Psoas muscle (tissue), 8 donors: Measurements from ENCODE around the gene ACER2. TPM values are rescaled to one million over a fixed set of nuclear protein-coding genes. Genes with fewer than 3 reads are reported as not detected.

Experiments
- ATAC-seq, 4 donors: fragments of 200-7000 bp; cut with Tn5 transposase; one replicate each; pipeline ENCODE4 v1.9.1; 2020; ENCODE audit warnings: moderate library complexity in 3 of 4, mild to moderate bottlenecking in 2 of 4
- DNase-seq, 2 donors: peaks; one replicate each; pipeline ENCODE4 v3.0.0-alpha.2; 2020
- H3K27ac ChIP-seq: fragments of 200-600 bp; one replicate; pipeline ENCODE4 v1.8.0; 2022
- H3K27me3 ChIP-seq, 3 donors: fragments of 200-600 bp in 1 of 3; one replicate each; pipeline versions ENCODE4 v1.6.1 to v1.8.0; 2013 to 2022; ENCODE audit warnings: low read length in 2 of 3, mild to moderate bottlenecking in 2 of 3, moderate library complexity in 1 of 3; ENCODE audit not compliant: insufficient read depth in 3 of 3
- H3K36me3 ChIP-seq, 2 donors: fragments of 200-600 bp in 1 of 2; one replicate each; pipeline versions ENCODE4 v1.6.1 to v1.8.0; 2013 to 2022; ENCODE audit warnings: low read depth in 1 of 2, mild to moderate bottlenecking in 1 of 2, moderate library complexity in 1 of 2; ENCODE audit not compliant: insufficient read depth in 1 of 2
- H3K4me1 ChIP-seq: fragments of 200-600 bp; one replicate; pipeline ENCODE4 v1.8.0; 2022
- H3K4me3 ChIP-seq: fragments of 200-600 bp; one replicate; pipeline ENCODE4 v1.8.0; 2022; ENCODE audit warnings: mild to moderate bottlenecking
- H3K9me3 ChIP-seq: fragments of 200-600 bp; one replicate; pipeline ENCODE4 v1.8.0; 2022
- WGBS, 3 donors: extraction: QIAGEN DNeasy Blood & Tissue Kit; methylation state at CpG; one replicate each; pipeline versions ENCODE4 v1.1.6 to v1.1.7; 2013; 5-methylcytosine and 5-hydroxymethylcytosine counted together
- intact Hi-C, 2 donors: fragments of 100-400 bp; cut with DNase I; formaldehyde crosslinking; loops; one replicate each; pipeline versions ENCODE4 v1.11.0 to v1.14.2; 2022
- polyA plus RNA-seq, 3 donors: library from polyadenylated mRNA; stranded (reverse); fragments of 200-250 nt; gene quantifications; one replicate each; pipeline ENCODE4 v1.2.3, GENCODE V29; 2013
- total RNA-seq, 4 donors: library from RNA; stranded (reverse); fragmentation: NEBNext Ultra II Directional in 2 of 4; extraction: Animal tissue kit (Norgen Biotek cat#: 25700) in 2 of 4; gene quantifications; one replicate each; pipeline versions ENCODE4 v1.2.1 to v1.2.4, GENCODE V29; 2021 to 2023
- TF ChIP-seq, protein P1 (sequence below): fragments of 200-600 bp; IDR thresholded peaks from one replicate; pipeline ENCODE4 v1.8.0; 2022; ENCODE audit warnings: antibody characterized with exemption
- donor health status: healthy with polysubstance abuse.
- donor health status: DM: no; HTN: no; CAD: no; lungs with moderate emphysema.
- donor health status: Bipolar disorder and iron deficiency.
- donor health status: healthy.
- donor health status: DM: yes; HTN: yes; CAD: no.
- donor health status: DM: no; HTN: no; CAD: no.
- donor health status: DM: no; HTN: no; CAD: no.
- donor health status: DM: yes; HTN: yes; CAD: no.

ACER2 gene
- total and polyA plus RNA-seq, 7 donors, result 0.37 to 2.4 (median 1.4) TPM

DNA sequence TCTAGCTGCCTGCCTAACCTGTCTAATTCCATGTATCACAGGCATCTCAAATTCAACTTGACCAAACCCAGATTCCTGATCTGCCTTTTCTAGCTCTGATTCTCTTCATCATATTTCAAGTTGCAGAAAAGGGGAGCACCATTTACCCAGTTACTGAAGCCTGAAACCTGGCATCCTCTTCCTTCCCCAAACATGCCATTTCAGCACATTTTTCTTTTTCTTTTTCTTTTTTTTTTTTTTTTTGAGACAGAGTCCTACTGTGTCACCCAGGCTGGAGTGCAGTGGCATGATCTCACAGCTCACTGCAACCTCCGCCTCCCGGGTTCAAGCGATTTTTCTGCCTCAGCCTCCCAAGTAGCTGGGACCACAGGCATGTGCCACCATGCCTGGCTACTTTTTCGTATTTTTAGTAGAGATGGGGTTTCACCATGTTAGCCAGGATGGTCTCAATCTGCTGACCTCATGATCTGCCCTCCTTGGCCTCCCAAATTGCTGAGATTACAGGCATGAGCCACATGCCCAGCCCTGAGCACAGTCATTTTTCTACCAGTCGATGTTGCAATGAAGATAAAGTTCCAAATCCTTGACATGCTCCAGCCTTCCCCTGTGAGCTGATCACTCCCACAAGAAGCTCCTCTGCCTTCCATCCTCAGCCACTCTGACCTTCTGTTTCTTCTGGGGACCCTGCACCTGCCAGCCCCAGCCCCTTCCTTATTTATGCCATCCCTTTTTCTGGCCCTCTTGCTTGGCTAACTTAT lies 32.2 kb downstream of the ACER2 start:
- H3K27me3 ChIP-seq, result no peaks in the 10 kb centered on the region
- H3K4me1 ChIP-seq, result no peaks in the 10 kb centered on the region
- no peak overlapping the region for H3K4me3 ChIP-seq
- TF ChIP-seq, protein P1, sequence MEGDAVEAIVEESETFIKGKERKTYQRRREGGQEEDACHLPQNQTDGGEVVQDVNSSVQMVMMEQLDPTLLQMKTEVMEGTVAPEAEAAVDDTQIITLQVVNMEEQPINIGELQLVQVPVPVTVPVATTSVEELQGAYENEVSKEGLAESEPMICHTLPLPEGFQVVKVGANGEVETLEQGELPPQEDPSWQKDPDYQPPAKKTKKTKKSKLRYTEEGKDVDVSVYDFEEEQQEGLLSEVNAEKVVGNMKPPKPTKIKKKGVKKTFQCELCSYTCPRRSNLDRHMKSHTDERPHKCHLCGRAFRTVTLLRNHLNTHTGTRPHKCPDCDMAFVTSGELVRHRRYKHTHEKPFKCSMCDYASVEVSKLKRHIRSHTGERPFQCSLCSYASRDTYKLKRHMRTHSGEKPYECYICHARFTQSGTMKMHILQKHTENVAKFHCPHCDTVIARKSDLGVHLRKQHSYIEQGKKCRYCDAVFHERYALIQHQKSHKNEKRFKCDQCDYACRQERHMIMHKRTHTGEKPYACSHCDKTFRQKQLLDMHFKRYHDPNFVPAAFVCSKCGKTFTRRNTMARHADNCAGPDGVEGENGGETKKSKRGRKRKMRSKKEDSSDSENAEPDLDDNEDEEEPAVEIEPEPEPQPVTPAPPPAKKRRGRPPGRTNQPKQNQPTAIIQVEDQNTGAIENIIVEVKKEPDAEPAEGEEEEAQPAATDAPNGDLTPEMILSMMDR, result no peak
- ATAC-seq, result no peak
- H3K27ac ChIP-seq, result no peak overlapping the region
- 81 to 89% (median 85%) methylated on average over 5 of the region's 5 CpGs for WGBS, 3 donors
- DNase-seq, result no peak
- peaks cover 0 to 7% of the 10 kb centered on the region in 2 donors for H3K36me3 ChIP-seq
- H3K9me3 ChIP-seq, result no peaks in the 10 kb centered on the region
- intact Hi-C loops, result no loop called here

DNA sequence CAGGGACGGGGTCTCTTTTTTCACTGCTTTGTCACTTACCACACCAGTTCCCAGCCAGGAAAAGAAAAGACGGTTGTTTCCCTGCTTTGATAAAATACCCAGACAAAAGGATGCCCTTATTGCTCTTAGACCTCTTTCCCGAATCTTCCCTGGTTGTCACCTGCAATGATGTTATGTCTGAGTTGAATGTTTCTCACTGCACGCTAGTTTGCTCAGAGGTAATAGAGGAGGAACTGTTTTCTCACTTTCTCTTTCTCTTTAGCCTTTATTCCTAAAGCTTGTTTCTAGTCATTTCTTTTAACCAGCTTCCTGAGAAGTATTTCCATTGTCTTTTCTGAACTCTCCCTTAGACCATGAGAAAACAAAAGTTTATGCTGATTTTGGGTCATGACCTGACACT lies 32.9 kb downstream of the ACER2 start:
- H3K27ac ChIP-seq, result no peak overlapping the region
- H3K27me3 ChIP-seq, result no peaks in the 10 kb centered on the region
- no peak for ATAC-seq
- intact Hi-C loops, result no loop called here
- H3K4me1 ChIP-seq, result no peaks in the 10 kb centered on the region
- TF ChIP-seq, protein P1, result no peak
- H3K36me3 ChIP-seq, result peaks cover 0 to 7% of the 10 kb centered on the region in 2 donors
- no peak overlapping the region for H3K4me3 ChIP-seq
- 68 to 70% (median 68%) methylated on average over 4 of the region's 4 CpGs for WGBS, 3 donors
- no peaks in the 10 kb centered on the region for H3K9me3 ChIP-seq
- DNase-seq, result no peak

DNA sequence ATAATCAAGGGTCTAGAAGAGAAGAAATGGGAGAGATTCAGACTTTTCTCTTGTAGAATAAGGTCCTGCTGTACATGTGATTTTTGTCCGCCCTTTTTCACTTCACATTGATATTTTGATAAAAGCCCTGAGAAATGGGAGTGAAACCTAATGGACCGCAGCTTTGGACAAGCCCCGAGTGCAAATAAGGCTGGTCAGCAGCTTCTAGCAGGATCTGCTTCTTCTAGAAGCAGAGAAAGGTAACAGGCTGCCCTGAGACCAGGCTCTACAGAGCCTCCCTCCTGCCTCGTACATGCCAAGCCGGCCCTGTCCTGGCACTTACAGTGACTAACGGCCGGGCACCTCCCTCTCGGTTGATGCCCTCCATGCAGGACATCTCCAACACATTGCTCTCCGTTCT lies 33.4 kb downstream of the ACER2 start:
- peaks cover 0 to 7% of the 10 kb centered on the region in 2 donors for H3K36me3 ChIP-seq
- WGBS, 3 donors, result 86 to 90% (median 86%) methylated on average over 9 of the region's 9 CpGs
- no peak overlapping the region for H3K4me3 ChIP-seq
- H3K27me3 ChIP-seq, result no peaks in the 10 kb centered on the region
- no peaks in the 10 kb centered on the region for H3K9me3 ChIP-seq
- ATAC-seq, result no peak
- H3K4me1 ChIP-seq, result no peaks in the 10 kb centered on the region
- TF ChIP-seq, protein P1, result no peak
- H3K27ac ChIP-seq, result no peak overlapping the region
- no peak for DNase-seq
- intact Hi-C loops, result no loop called here

DNA sequence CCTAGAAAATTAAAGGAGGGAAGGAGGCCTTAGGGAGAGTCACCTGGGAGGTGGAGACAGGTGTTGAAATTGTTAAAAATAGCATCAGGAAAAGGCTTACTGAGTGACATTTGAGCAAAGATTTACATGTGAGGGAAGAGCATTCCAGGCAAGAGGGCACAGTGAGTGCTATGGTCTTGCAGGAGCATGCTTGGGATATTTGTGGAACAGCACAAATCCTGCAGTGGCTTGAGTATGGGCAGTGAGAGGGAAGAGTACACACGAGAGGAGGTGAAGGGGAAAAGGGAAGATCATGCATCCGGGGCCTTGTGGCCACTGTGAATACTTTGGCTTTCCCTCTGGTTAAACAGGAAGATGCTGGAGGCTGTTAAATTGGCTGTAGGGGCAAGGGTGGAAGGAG lies 36.6 kb downstream of the ACER2 start:
- Histone ChIP-seq H3K27me3 (no peaks in the 10 kb centered on the region), H3K4me3 (no peak overlapping the region), H3K4me1 (no peaks in the 10 kb centered on the region), H3K9me3 (no peaks in the 10 kb centered on the region), H3K27ac (no peak overlapping the region), H3K36me3 (no peaks in the 10 kb centered on the region)
- intact Hi-C loops, result no loop called here
- TF ChIP-seq, protein P1, result no peak
- DNase-seq (no peak), ATAC-seq (no peak)
- WGBS, 3 donors, result 77 to 88% (median 81%) methylated on average over 2 of the region's 2 CpGs
